Stomach (tissue), 9 donors: ENCODE measurements around the gene C1QL3. TPM values are rescaled to one million over a fixed set of nuclear protein-coding genes. Genes with fewer than 3 reads are reported as not detected.

Experiments used
- DNase-seq, 2 donors: peaks; one replicate each; pipeline versions ENCODE4 v3.0.0 to v3.0.0-alpha.2; 2013 to 2019
- H3K27ac ChIP-seq, 5 donors: fragments of 200-600 bp in 4 of 5; sonication (generic) in 4 of 5; one replicate each; pipeline ENCODE4 v1.5.1; 2013 to 2019; ENCODE audit warnings: mild to moderate bottlenecking in 1 of 5, moderate library complexity in 1 of 5
- H3K27me3 ChIP-seq, 3 donors: fragments of 200-600 bp; sonication (generic); one replicate each; pipeline ENCODE4 v1.5.1; 2017 to 2019; ENCODE audit warnings: mixed run types in 1 of 3
- H3K36me3 ChIP-seq, 4 donors: fragments of 200-600 bp; sonication (generic); 1 replicate in 3 of 4; 2 replicates in 1 of 4; pipeline ENCODE4 v1.5.1; 2016 to 2019
- H3K4me1 ChIP-seq, 4 donors: fragments of 200-600 bp; sonication (generic); one replicate each; pipeline ENCODE4 v1.5.1; 2016 to 2019
- H3K4me3 ChIP-seq, 4 donors: fragments of 200-600 bp; sonication (generic) in 3 of 4; one replicate each; pipeline ENCODE4 v1.5.1; 2016 to 2019; ENCODE audit warnings: mild to moderate bottlenecking in 1 of 4
- H3K9me3 ChIP-seq, 4 donors: fragments of 200-600 bp; sonication (generic); one replicate each; pipeline ENCODE4 v1.5.1; 2016 to 2019
- CTCF ChIP-seq, 7 experiments: fragments of 450-650 bp in 4 of 7; fragments of 200-600 bp in 3 of 7; sonication (generic) in 3 of 7; IDR thresholded peaks; one replicate each; pipeline ENCODE4 v1.5.1; 2016 to 2019; ENCODE audit warnings: antibody characterized with exemption in 7 of 7, control low read depth in 2 of 7, mild to moderate bottlenecking in 1 of 7
- EP300 ChIP-seq: sonication (generic); formaldehyde crosslinking; IDR thresholded peaks from one replicate; pipeline ENCODE4 v1.6.1; 2017; ENCODE audit warnings: antibody characterized with exemption
- POLR2A ChIP-seq, 4 donors: fragments of 450-650 bp; IDR thresholded peaks; one replicate each; pipeline ENCODE4 v1.6.1; 2016; ENCODE audit warnings: antibody characterized with exemption in 4 of 4, control low read depth in 2 of 4, mild to moderate bottlenecking in 1 of 4, moderate library complexity in 1 of 4
- POLR2AphosphoS5 ChIP-seq, 3 donors: sonication (generic); formaldehyde crosslinking; IDR thresholded peaks; one replicate each; pipeline ENCODE4 v1.6.1; 2016; ENCODE audit warnings: antibody characterized with exemption in 3 of 3
- WGBS, 5 donors: extraction: QIAGEN DNeasy Blood & Tissue Kit in 3 of 5; methylation state at CpG; one replicate each; pipeline versions ENCODE4 v1.1.5 to v1.1.7; 2013 to 2018; 5-methylcytosine and 5-hydroxymethylcytosine counted together
- intact Hi-C: fragments of 100-400 bp; cut with DNase I; formaldehyde crosslinking; loops from one replicate; pipeline ENCODE4 v1.15.1; 2023; ENCODE audit warnings: low total_unique reads
- polyA plus RNA-seq, 3 donors: library from polyadenylated mRNA; stranded (reverse); fragments of 200-250 nt; gene quantifications; one replicate each; pipeline ENCODE4 v1.2.3, GENCODE V29; 2013
- total RNA-seq, 5 donors: library from RNA; depleted of rRNA; stranded (reverse); fragments of >200 nt; gene quantifications; one replicate each; pipeline versions ENCODE4 v1.1.0 to v1.2.3, GENCODE V29; 2014 to 2016
- donor health status: healthy with polysubstance abuse.
- donor health status: Bipolar disorder and iron deficiency.
- donor health status: healthy.

Gene C1QL3
- total and polyA plus RNA-seq, 8 donors: 0.73 TPM; not detected in 7

GRCh38 chr10:16562891-16563290 lies 41.2 kb upstream of the C1QL3 start:
- Histone ChIP-seq H3K27ac (no peak overlapping the region), H3K36me3 (no peaks in the 10 kb centered on the region), H3K4me3 (no peak overlapping the region), H3K9me3 (peaks cover 0 to 14% (median 14%) of the 10 kb centered on the region in 4 donors), H3K27me3 (peaks cover 0 to 6% (median 0%) of the 10 kb centered on the region in 3 donors), H3K4me1 (no peaks in the 10 kb centered on the region)
- intact Hi-C loops: no loop called here
- 85 to 92% (median 89%) methylated on average over 6 of the region's 6 CpGs for WGBS, 5 donors
- TF ChIP-seq POLR2AphosphoS5 (IDR thresholded peaks at IDR 0.05): no peak
- no peak for TF ChIP-seq CTCF (IDR thresholded peaks at IDR 0.05)
- TF ChIP-seq POLR2A (IDR thresholded peaks at IDR 0.05): no peak
- TF ChIP-seq EP300: no peak
- DNase-seq: no peak

- intact Hi-C loops: no loop called here
- no peak overlapping the region for H3K4me3 ChIP-seq
- no peaks in the 10 kb centered on the region for H3K36me3 ChIP-seq
- no peaks in the 10 kb centered on the region for H3K4me1 ChIP-seq
- H3K9me3 ChIP-seq: peaks cover 0 to 14% (median 14%) of the 10 kb centered on the region in 4 donors
- no peak for DNase-seq
- WGBS, 5 donors: 66 to 79% (median 73%) methylated on average over 5 of the region's 5 CpGs
- peaks cover 0 to 6% (median 0%) of the 10 kb centered on the region in 3 donors for H3K27me3 ChIP-seq
- H3K27ac ChIP-seq: no peak overlapping the region
- no peak for TF ChIP-seq CTCF (IDR thresholded peaks at IDR 0.05)
- no peak for TF ChIP-seq POLR2A (IDR thresholded peaks at IDR 0.05)
- TF ChIP-seq EP300: no peak
- no peak for TF ChIP-seq POLR2AphosphoS5 (IDR thresholded peaks at IDR 0.05)
Observed at GRCh38 chr10:16559236-16559773, 37.6 kb upstream of the C1QL3 start.

- no peaks in the 10 kb centered on the region for H3K36me3 ChIP-seq
- 76 to 91% (median 83%) methylated on average over 4 of the region's 4 CpGs for WGBS, 5 donors
- no peak overlapping the region for H3K27ac ChIP-seq
- intact Hi-C loops: loop anchor here (10.0 kb wide), 1 partner anchor 643 kb away; no protein-coding TSS in a partner anchor
- H3K4me1 ChIP-seq: peaks cover 0 to 7% (median 0%) of the 10 kb centered on the region in 4 donors
- no peaks in the 10 kb centered on the region for H3K27me3 ChIP-seq
- no peak overlapping the region for H3K4me3 ChIP-seq
- TF ChIP-seq CTCF (IDR thresholded peaks at IDR 0.05) (no peak), POLR2A (IDR thresholded peaks at IDR 0.05) (no peak), POLR2AphosphoS5 (IDR thresholded peaks at IDR 0.05) (no peak), EP300 (no peak)
- DNase-seq: no peak
- no peaks in the 10 kb centered on the region for H3K9me3 ChIP-seq
Observed at GRCh38 chr10:16547973-16548372, 26.3 kb upstream of the C1QL3 start.

GRCh38 chr10:16545116-16545736 lies 23.5 kb upstream of the C1QL3 start:
- peaks cover 0 to 7% (median 0%) of the 10 kb centered on the region in 4 donors for H3K4me1 ChIP-seq
- TF ChIP-seq EP300 (no peak), CTCF (IDR thresholded peaks at IDR 0.05) (peak in 5 of 7 experiments; percentile 29 to 67 (median 49))
- intact Hi-C loops: loop anchor here (10.0 kb wide), 1 partner anchor 640 kb away; no protein-coding TSS in a partner anchor
- H3K27me3 ChIP-seq: no peaks in the 10 kb centered on the region
- no peak overlapping the region for H3K4me3 ChIP-seq
- DNase-seq: peak in 1 of 2 donors; percentile 43
- no peaks in the 10 kb centered on the region for H3K9me3 ChIP-seq
- H3K36me3 ChIP-seq: no peaks in the 10 kb centered on the region
- H3K27ac ChIP-seq: no peak overlapping the region
- WGBS, 5 donors: 22 to 32% (median 26%) methylated on average over 7 of the region's 7 CpGs
